Ovary (tissue), 3 donors: ENCODE results near the gene SOX5.
"Not testable (repeated sequence)": the region's sequence is repeated elsewhere in the genome, so short reads cannot be mapped to it uniquely, and the experiment has no call there.

Source experiments
- EP300 ChIP-seq: sonication (generic); formaldehyde crosslinking; IDR thresholded peaks from one replicate; pipeline ENCODE4 v1.6.1; 2017; ENCODE audit warnings: antibody characterized with exemption
- POLR2A ChIP-seq: fragments of 450-650 bp; IDR thresholded peaks from one replicate; pipeline ENCODE4 v1.6.1; 2017; ENCODE audit warnings: antibody characterized with exemption, mild to moderate bottlenecking, moderate library complexity
- TF ChIP-seq, protein P1 (sequence below), 3 donors: fragments of 450-650 bp in 2 of 3; fragments of 200-600 bp in 1 of 3; IDR thresholded peaks; one replicate each; pipeline versions ENCODE4 v1.5.1 to v1.8.0; 2016 to 2022; ENCODE audit warnings: antibody characterized with exemption in 3 of 3, mild to moderate bottlenecking in 1 of 3
- donor health status: DM: no; HTN: no; CAD: no.

DNA sequence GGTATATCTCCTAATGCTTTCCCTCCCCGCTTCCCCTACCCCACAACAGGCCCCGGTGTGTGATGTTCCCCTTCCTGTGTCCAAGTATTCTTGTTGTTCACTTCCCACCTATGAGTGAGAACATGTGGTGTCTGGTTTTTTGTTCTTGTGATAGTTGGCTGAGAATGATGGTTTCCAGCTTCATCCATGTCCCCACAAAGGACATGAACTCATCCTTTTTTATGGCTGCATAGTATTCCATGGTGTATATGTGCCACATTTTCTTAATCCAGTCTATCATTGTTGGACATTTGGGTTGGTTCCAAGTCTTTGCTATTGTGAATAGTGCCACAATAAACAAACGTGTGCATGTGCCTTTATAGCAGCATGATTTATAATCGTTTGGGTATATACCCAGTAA is 239.1 kb downstream of the SOX5 start:
- TF ChIP-seq EP300, POLR2A: not testable (repeated sequence)
- TF ChIP-seq, protein P1, sequence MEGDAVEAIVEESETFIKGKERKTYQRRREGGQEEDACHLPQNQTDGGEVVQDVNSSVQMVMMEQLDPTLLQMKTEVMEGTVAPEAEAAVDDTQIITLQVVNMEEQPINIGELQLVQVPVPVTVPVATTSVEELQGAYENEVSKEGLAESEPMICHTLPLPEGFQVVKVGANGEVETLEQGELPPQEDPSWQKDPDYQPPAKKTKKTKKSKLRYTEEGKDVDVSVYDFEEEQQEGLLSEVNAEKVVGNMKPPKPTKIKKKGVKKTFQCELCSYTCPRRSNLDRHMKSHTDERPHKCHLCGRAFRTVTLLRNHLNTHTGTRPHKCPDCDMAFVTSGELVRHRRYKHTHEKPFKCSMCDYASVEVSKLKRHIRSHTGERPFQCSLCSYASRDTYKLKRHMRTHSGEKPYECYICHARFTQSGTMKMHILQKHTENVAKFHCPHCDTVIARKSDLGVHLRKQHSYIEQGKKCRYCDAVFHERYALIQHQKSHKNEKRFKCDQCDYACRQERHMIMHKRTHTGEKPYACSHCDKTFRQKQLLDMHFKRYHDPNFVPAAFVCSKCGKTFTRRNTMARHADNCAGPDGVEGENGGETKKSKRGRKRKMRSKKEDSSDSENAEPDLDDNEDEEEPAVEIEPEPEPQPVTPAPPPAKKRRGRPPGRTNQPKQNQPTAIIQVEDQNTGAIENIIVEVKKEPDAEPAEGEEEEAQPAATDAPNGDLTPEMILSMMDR (IDR thresholded peaks at IDR 0.05), result not testable (repeated sequence)
